GM18502 (cell line): ENCODE measurements around the gene PHLDA3.
"Not testable (repeated sequence)": the region's sequence is repeated elsewhere in the genome, so short reads cannot be mapped to it uniquely, and the experiment has no call there.

Source experiments
- ATAC-seq: cut with Tn5 transposase; IDR thresholded peaks from one replicate; pipeline ENCODE4 v1.9.1; 2021; ENCODE audit warnings: mild to moderate bottlenecking; ENCODE audit not compliant: unreplicated experiment, poor library complexity

Gene PHLDA3

GRCh38 chr1:201504179-201504631 is 35.2 kb upstream of the PHLDA3 start:
- no peak for ATAC-seq

GRCh38 chr1:201503397-201504176 is 34.6 kb upstream of the PHLDA3 start:
- no peak for ATAC-seq

GRCh38 chr1:201502511-201502857 is 33.5 kb upstream of the PHLDA3 start:
- ATAC-seq = no peak

GRCh38 chr1:201501812-201502510 is 33.0 kb upstream of the PHLDA3 start:
- ATAC-seq = no peak

- no peak for ATAC-seq
Observed at GRCh38 chr1:201501144-201501543, 32.2 kb upstream of the PHLDA3 start.

GRCh38 chr1:201500670-201501120 is 31.7 kb upstream of the PHLDA3 start:
- ATAC-seq = no peak

DNA sequence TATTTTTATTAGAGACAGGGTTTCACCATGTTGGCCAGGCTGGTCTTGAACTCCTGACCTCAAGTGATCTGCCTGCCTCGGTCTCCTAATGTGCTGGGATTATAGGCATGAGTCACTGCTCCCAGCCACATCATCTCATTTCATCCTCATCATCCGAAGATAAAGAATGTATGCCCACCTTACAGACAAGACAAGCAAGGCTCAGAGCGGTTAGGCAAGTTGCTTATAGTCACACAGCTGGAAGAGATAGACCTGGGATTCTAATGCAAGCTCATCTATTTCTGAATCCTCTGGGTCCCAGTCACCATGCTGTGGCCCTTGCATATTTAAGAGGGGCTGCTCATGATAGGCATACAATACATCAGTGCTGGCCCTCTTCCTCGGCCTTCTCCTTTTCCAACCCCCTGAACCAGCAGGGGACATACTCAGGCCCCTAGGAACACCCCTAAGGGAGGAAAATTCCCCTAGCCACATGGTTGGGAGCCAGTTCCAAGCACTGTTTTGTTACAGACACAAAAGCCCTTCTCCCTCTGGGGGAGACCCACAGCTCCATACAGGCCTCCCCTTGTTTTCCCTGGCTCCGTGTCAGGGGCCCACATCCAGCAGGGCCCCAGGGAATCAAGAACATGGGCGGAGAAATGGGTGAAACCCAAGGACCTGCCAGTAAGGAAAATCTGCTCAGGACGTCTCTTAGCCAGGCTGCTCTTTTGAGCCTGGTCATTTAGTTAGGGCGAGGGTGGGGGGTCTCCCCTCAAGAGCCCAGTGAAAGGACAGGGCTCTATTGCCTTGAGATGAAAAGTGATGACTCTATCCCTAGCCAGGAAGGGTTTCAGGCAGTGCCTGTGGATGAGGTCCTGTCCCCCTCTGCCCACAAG is 31.0 kb upstream of the PHLDA3 start:
- ATAC-seq = no peak

DNA sequence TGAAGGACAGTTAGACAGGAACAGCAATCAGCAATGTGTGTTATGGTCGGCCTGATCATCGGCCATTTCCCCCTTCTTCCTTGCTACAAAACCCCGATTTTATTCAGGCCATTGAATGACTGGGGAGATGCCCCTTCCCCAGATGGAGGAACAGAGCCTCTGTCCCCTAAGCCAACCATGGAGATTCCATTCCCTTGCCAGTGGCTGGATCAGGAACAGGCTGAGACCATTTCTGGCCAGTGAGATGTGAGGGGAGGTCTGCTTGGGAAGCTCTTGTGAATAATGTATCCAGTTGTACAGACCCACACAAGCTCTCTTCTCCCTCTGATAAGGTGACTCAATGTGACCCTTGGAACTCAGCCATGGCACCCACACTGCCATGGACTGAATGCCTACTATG is 30.2 kb upstream of the PHLDA3 start:
- no peak for ATAC-seq

GRCh38 chr1:201498621-201499020 is 29.6 kb upstream of the PHLDA3 start:
- no peak for ATAC-seq

GRCh38 chr1:201497935-201498509 is 29.0 kb upstream of the PHLDA3 start:
- no peak for ATAC-seq

GRCh38 chr1:201496296-201496690 is 27.3 kb upstream of the PHLDA3 start:
- ATAC-seq = no peak

DNA sequence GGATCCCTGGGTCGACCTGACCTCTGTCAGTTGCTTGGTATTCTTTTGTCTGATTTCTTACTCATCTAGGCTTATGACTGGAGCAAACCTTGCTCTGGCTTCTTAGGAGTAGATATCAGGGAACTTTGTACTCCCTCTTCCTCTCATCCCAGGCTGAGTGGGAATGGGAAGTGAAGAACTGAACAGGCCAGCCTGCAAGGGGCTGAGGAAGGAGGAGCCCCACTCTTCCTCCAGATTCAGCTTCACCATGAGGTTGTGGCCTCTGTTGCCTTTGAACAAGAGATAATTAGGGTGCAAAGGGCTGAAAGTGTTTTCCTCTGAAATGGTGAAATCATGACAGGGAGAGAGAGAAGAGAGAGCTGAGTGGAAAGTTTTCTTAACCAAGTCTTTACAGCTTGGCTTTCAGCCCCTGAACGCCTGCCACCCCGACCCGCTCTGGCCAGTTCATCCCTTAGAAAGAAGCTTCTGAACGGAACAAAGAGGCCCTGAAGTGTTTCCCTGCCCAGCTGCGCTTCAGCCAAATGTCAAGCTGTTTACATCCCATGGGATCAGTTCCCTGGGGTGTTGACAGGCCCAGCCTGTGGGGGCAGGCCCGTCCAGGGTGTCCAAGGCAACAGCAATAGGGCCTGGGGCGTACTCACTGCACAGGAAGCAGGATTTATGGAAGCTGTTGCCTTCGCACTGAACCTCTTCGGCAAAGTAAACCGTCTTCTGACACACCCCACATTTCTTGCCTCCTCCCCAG is 26.7 kb upstream of the PHLDA3 start:
- no peak for ATAC-seq

DNA sequence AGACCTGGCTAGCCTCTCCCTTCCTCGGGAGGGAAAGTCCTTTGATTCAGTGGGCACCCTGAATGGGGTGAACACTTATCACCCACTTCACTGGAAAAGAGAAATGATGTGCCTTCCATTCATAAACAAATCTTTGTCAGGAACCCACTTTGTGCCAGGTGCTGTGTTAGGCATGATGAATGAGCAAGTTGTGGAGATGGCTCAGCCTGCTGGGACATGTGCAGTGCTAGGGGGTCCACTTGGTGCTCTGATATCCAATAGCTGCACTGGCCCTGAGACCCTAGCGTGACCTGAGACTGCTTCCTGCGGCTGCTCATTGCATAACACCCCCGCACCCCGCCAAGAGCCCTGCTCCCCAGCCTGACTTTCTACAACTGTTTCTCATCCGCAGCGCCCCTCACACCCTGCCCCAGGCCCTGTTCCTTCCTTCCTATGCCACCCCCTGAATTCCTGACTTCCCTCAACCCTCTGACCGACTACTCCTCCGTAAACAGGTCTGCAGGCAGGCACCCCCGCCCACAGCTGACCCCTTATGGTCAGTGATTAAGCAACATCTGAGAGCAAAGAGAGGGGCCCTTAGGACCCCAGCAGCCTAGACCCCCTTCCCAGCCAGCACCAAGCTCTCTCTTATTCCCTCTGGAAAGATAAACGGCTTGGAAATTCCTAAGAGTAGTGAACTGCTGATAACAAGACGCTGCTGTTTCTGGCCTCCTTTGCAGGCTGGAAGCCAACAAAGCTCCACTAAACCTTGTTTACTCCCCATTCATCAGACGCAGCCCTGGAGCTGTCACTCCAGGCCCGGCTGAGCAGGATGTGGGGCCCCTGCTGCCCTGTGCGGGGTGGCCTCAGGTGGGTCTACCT is 25.0 kb upstream of the PHLDA3 start:
- ATAC-seq = no peak

DNA sequence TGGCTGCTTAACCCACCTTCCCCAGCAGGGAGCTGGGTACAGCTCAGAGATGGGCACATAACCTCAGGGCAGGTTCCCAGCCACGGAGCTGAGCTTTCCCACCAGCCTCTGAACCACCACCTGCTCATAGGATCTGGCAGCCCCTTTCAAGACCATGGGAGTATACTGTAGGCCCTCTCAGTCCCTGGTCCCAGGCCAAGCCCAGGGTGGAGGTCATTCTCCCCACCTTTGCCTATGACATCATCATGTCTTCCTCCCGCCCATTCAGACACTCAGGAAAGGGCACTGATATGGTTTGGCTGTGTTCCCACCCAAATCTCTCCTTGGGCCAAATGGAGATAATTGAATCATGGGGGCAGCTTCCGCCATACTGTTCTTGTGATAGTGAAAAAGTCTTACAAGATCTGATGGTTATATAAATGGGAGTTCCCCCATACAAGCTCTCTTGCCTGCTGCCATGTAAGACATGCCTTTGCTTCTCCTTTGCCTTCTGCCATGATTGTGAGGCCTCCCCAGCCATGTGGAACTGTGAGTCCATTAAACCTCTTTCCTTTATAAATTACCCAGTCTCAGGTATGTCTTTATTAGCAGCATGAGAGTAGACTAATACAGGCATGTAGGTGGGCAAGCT is 24.2 kb upstream of the PHLDA3 start:
- not testable (repeated sequence) for ATAC-seq

DNA sequence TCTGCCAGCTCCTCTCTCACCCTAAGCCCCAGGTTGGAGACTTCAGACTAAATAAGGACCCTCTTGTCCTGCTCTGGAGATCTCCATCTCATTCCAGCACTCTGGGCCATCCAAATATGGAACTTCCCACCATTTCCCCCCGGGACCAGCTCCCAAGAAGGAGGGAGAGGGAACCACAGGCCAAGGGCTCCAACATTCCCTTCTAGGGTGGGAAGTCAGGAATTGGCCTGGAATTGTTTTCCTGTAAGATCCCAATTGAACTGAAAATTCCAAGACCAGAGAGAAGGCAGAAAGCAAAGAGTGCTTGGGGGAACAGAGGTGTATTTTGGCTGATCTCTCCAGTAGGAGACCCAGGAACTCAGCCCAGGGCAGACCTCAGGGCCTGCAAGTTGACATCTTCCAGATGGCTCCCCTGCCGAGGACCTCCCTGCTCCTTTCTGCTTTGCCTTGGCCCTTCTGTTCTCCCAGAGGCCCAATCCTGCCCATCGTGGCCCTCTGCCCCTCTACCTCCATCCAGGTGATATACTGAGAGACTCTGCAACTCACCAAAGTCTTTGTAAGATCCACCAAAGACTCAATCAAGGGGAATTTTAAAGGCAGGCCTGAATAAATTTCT is 23.0 kb upstream of the PHLDA3 start:
- no peak for ATAC-seq

DNA sequence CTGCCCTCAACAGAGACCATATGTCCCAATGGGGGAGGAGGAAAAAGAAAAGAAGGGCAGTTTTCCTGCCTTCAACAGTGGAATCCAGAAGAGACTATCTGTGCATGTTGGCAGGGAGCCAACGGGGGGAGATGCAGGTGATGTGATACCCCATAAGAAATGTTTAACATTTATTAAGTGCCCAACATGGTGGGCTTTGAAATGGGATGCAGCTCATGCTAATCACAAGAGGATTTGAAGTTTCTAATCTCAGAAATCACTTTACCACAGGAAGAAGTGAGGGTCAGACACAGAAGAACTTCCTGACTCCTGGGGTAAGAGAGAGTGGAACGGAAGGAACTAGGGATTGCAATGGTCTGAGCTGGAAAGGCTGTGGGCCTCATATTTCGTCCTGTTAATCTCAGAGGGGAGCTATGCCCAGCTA is 21.7 kb upstream of the PHLDA3 start:
- no peak for ATAC-seq

GRCh38 chr1:201489643-201490261 is 20.8 kb upstream of the PHLDA3 start:
- no peak for ATAC-seq
